Activated CD4-positive, alpha-beta T cell treated with anti-CD3 and anti-CD28 coated beads, Interleukin-2, amount 50 U/mL, for 48 hours (primary cell): ENCODE measurements around the gene NARS2.
"Not testable (repeated sequence)": the region's sequence is repeated elsewhere in the genome, so short reads cannot be mapped to it uniquely, and the experiment has no call there.

Experiments
- DNase-seq, 2 experiments: peaks; one replicate each; pipeline ENCODE4 v3.0.0-alpha.2; 2020

The NARS2 gene, protein sequence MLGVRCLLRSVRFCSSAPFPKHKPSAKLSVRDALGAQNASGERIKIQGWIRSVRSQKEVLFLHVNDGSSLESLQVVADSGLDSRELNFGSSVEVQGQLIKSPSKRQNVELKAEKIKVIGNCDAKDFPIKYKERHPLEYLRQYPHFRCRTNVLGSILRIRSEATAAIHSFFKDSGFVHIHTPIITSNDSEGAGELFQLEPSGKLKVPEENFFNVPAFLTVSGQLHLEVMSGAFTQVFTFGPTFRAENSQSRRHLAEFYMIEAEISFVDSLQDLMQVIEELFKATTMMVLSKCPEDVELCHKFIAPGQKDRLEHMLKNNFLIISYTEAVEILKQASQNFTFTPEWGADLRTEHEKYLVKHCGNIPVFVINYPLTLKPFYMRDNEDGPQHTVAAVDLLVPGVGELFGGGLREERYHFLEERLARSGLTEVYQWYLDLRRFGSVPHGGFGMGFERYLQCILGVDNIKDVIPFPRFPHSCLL

DNA sequence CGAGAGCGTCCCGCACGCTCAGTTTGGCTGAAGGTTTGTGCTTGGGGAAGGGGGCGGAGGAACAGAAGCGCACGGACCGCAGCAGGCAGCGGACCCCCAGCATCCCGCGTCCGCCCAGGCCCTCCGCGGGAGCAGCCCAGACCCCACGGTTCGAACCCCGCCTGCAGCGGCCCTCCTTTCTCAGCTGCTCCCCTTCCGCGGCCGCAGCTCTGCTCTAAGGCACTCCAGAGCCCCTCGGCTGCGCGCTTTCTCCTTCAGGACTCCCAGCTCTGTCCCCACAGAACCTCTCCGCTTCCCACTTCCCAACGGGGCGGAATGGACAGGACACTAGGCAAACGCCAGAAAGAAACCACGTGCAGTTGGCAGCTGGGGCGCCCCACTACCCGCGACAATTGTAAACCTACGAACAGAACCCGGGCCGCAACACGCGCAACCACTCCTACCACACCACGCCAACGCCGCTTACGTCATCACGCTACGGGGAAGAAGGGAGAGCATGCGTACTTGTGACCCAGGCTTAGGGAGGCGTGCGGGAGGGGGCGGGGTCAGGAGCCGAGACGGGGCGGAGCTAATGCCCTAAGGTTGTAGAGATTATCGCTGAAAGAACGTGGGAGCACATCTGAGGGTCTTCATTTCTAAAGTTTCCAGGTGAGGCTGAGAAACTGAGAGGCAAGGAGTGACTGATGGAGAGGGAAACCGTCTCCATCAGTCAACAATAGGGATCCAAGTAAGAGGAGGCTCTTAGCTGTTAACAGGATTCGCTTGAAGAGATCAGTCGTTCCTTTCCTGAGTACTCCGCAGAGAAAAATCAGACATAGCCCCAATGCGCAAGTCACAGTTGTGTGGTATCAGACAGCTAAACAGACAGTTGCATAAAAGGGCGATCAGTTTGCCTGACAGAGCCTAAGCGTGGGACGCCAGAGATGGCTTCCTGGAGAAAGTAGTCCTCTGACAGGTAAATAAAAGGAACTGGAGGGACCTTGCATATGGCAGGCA, at the start of gene NARS2:
NARS2 (minus strand) TSS at position 479 of the 996 bp plus-strand sequence; CDS start at position 103, 376 bp downstream.
- DNase-seq, result peak; percentile 99

DNA sequence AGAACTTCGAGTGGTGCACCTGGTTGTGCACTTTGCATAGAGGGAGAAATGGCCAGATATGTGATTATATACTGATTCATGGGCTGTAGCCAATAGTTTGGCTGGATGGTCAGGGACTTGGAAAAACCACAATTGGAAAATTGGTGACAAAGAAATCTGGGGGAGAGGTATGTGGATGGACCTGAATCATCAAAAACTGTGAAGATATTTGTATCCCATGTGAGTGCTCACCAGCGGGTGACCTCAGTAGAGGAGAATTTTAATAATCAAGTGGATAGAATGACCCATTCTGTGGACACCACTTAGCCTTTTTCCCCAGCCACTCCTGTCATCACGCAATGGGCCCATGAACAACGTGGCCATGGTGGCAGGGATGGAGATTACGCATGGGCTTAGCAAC, 48.0 kb upstream of the NARS2 start:
- no peak for DNase-seq

DNA sequence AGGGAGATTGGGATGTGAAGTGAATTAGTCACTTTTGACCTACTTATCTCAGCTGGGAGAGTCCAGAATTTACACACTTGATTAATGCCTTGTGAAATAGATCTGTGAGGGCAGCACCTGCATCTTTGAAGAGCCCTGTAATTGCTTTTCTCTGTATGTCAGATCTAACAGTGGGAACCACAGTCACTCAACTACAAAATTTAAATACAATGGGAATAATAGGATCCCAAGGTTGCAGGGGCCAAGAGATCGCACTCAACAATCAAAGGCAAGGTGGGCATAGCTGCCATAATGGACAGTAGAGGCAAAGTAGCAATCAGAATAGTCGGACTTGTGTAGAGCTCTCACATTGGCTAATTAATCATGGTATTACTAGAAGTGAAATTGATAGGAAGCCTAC, 45.5 kb upstream of the NARS2 start:
- DNase-seq, result no peak

DNA sequence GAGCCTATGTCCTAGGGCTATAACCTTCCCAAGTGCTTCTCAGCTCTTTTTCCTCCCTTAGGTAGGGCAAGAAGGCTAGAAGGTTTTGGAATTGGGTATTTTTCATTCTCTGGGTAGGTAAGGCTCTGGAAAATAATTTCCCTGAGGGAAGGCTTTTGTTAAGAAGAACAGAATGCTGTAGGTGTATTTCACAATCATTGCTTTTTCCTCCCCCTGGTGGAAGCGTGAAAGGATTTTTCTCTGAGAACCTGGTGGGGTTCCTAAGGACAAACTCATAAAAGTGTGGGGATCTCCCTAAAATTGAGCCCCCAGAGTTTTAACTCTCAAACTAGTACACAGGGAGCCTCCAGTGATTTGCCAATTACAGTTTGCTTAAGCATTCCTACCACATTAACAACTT, 41.1 kb upstream of the NARS2 start:
- no peak for DNase-seq

DNA sequence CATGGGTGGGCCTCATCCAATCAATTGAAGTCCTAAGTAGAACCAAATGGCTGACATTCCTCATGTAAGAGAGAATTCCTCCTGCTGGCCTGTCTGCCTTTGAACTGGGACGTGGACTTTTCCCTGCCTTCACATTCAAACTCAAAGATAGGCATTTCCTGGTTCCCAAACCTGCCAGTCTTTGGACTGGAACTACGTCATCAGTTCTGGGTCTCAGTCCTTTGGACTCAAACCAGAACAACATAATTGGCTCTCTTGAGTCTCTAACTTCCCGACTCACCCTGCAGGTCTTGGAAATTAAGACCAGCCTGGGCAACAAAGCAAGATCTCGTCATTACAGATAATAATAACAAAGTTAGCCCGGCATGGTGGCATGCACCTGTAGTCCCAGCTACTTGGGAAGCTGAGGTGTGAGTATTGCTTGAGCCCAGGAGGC, 38.7 kb upstream of the NARS2 start:
- no peak for DNase-seq

DNA sequence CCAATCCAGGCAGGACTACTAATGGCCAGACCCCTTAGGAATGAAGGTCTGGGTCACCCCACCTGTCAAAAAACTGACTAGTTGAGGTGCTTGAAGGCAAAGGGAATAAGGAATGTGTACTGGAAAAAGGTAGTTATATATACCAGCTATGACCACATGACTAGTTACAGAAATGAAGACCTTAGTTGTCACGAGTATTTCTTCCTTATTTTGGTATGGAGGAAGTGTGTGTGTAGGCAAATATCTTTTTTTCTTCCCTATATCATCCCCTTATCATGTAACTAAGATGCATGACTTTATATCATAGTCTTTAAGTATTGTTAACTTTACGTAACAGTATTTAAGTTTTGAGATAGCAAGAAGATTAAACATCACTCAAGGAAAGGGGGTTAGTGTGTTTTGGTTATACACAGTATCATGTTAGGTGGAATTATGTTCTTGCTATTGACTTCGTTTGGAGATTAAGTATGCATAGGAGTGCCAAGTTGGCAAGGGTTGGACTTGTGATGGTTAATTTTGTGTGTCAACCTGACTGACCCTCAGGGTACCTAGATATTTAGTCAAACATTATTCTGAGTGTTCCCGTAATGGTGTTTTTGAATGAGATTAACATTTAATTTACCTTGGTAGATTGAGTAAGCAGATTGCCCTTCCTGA, 38.2 kb upstream of the NARS2 start:
- DNase-seq, result no peak

DNA sequence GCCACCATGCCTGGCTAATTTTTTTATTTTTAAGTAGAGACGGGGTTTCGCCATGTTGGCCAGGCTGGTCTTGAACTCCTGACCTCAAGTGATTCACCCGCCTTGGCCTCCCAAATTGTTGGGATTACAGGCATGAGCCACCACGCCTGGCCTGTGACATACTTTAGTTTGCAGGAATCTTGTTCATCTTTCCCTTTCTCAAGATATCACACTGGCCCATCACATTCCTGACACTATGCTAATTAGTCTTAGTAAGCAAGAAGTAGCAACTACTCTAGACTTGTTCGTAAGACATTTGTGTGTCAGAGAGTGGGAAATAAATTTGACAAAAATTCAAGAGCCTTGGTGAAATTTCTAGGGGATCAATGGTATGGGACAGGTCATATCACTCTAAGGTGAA, 34.7 kb upstream of the NARS2 start:
- DNase-seq, result not testable (repeated sequence)

DNA sequence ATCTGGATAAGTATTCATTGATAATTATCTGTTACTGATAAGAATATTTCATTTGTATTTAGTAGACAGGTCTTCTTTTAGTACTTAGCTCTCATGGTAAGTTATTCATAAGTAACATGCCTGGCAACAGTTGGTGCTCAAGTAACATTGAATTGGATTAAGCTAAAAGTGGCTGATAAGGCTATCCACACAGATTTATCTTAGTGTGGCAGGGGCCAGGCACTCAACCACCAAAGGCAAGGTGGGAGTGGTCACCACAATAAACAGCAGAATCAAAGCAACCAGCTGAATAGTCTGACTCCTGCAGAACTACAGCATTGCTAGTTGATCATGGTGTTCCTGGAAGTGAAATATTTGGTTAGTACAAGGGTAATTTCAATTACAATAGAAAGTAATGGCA, 33.0 kb upstream of the NARS2 start:
- DNase-seq, result no peak

DNA sequence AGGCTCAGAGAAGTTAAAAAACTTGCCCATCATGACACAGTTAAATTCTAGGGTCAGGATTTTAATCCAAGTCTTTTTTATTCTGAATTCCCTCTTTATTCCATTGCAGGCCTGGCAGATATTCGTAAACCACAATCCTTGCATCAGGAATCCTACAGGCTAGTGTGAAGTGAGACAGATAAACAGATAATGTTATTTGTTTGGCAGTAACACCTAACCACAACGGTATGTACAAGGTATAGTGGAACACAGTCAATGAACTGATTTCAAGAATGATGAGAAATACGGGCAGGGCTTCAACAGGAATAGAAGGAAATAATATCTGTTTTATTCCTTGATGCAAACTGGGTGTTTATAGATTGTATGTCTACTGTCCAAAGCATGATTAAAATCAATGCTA, 32.0 kb upstream of the NARS2 start:
- no peak for DNase-seq

DNA sequence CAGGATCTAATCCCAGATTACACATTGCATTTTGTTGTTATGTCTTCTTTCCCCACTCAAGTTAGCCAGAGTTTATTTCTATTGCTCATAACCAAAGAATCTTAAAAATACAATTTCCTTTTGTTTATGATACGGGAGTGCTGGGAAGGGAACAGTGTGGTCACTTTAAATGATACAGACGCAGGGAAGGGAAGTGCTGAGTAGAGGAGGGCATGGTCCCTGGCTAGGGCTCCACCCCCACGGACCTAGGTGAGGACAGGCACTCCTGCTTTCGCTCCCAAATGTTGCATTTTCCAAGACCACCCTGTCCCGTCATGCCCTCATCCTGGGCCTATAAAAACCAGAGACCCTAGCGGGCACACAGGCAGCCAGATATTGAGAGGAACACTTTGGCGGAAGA, 30.6 kb upstream of the NARS2 start:
- no peak for DNase-seq

DNA sequence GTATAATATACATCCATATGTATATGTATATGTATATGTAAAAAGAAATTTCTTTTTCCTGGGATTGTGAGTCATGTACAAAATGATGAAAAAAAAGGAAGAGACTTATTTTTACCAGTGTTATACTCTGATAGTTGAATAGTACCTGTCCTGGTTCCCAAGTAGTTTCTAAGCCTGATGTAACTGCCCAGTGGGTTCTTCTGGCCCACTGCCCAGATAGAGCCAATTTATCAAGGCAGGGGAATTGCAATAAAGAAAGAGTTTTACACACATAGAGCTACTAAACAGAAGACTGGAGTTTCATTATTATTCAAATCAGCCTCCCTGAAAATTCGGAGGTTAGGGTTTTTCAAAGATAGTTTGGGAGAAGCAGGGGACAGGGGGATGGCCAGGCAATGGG, 29.1 kb upstream of the NARS2 start:
- no peak for DNase-seq

DNA sequence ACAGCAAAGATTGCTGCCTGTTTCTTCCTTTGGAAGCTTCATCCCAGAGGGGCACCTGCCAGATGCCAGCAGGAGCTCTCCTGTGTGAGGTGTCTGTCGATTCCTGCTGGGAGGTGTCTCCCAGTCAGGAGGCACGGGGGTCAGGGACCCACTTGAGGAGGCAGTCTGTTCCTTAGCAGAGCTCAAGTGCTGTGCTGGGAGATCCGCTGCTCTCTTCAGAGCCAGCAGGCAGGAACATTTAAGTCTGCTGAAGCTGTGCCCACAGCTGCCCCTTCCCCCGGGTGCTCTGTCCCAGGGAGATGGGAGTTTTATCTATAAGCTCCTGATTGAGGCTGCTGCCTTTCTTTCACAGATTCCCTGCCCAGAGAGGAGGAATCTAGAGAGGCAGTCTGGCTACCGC, 28.1 kb upstream of the NARS2 start:
- not testable (repeated sequence) for DNase-seq

DNA sequence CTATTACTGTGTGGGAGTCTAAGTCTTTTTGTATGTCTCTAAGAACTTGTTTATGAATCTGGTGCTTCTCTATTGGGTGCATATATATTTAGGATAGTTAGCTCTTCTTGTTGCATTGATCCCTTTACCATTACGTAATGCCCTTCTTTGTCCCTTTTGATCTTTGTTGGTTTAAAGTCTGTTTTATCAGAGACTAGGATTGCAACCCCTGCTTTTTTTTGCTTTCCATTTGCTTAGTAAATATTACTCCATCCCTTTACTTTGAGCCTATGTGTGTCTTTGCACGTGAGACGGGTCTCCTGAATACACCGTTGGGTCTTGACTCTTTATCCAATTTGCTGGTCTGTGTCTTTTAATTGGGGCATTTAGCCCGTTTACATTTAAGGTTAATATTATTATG, 26.4 kb upstream of the NARS2 start:
- DNase-seq, result not testable (repeated sequence)

DNA sequence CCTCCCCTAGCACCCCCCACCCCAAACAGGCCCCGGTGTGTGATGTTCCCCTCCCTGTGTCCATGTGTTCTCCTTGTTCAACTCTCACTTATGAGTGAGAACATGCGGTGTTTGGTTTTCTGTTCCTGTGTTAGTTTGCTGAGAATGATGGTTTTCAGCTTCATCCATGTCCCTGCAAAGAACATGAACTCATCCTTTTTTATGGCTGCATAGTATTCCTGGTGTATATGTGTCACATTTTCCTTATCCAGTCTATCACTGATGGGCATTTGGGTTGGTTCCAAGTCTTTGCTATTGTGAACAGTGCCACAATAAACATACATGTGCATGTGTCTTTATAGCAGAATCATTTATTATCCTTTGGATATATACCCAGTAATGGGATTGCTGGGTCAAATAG, 22.9 kb upstream of the NARS2 start:
- DNase-seq, result not testable (repeated sequence)

DNA sequence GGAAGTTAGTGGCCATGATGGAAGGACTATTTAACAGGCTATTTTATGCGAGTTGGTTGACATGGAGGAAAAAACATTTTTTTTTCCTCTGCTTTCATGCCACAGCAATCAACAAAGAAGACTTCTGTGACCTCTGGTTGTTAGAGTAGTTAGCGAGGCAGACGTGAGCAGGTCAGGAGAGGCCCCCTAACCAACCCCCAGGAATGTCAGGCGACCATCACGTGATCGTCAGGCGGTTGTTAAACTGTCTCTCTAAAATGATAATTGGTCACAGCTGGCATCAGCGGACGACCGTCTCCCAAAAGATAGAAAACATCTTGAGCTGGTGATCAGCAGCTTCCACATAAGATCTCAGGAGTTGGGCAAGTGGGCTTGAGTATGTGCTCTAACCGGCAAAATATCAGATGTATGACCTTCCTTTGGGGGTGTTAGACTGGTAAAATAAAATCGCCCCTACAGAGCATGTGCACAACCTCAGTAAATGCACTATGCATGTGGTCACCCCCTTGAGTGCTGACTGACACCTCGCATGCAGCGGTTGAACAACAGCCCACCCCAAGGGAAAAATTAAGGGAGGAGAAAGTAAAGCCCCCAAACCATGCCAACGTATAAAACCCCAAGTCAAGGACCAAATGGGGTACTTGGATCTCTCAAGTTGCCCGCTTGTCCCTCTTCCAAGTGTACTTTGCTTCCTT, 20.9 kb upstream of the NARS2 start:
- DNase-seq, result no peak

DNA sequence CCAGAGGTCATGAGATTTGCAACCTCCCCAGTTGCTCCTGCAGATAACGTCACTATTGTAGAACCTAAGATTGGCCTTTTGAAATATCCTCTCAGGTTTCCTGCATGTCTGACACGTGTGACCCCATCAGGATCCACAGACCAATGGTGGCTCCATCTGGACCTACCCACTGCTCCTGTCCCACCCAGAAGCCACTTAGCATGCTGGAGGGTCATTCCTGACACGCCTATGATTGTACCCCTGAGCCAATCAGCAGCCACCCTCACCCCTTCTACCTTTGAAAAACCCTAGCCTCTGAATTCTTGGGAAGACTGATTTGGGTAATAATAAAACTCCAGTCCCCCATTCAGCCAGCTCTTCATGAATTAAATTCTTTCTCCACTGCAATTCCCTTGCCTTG, 20.1 kb upstream of the NARS2 start:
- DNase-seq, result no peak

DNA sequence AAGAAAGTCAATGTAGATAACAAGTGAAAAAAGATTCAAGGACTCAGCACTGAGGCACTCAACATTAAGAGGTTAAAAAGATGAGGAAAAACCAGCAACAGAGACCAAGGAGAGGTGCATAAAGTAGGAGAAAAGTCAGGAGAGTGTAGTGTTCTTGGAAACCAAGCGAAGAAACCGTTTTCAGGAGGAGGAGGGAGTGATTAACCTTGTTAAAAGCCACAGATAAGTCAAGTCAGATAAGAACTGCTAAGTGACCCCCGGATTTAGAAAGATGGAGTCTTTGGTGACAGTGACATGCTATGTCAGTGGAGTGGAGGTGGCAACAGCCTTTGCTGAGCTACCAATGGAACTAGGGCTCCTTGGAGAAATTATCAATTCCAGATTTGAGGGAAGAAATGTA, 13.9 kb upstream of the NARS2 start:
- no peak for DNase-seq

DNA sequence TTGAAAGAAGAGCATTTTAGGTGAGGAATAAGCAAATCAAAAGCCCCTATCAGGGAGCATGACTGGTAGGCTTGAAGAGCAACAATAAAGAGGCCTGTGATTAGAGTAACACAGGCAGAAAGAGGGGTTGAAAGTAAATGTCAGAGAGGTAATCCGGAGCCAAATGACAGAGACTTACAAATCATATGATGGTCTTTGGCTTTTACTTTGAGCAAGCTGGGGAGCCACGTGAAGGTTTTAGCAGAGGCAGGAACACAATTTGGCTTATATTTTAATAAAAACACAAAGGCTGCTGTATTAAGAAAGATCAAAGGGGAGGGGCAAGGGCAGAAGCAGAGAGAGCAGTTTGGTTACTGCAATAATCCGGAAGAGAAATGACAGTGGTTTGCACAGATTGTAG, 12.8 kb upstream of the NARS2 start:
- no peak for DNase-seq

DNA sequence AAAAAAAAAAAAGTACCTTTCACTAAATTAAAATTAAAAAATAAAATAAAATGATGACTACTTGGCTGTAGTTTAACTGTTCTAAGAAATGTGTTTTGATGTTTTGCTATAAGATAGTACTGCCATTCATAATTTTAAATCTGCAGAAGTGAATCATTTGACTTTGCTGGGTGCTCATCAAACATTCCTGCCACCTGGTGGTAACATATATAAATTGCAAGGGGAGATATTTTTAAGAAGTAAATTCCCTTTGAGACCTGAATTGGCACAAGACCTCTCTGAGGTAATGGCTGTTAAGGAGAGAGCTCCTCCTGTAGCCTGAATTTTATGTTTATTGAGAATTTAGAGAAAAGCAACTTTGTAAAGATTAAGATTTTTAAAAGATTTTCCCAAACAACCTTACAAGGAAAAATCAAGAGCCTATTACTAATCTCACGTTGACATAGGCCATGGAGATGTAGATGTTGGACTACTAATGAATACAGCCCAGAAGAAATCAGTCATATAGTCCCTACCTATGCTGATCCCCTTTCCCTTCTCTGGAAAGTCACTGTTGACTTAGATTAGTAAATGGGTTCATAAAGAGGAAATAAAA, 11.9 kb upstream of the NARS2 start:
- DNase-seq, result no peak

DNA sequence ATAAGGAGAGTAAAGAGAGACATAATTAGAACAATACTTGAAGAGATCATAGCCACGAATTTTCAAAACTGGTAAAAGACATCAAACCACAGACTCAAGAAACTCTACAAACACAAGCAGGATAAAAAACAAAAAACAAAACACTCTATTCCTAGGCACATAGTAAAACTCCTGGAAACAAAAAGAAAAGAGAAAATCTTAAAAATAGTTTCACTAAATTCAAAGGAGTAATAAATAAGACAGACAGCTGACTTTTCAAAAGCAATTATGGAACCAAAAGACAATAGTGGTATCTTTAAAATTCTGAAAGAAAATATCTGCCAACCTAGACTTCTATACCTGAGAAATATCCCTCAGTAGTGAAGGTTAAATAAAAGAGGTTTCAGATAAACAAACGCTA, 9.2 kb upstream of the NARS2 start:
- no peak for DNase-seq

DNA sequence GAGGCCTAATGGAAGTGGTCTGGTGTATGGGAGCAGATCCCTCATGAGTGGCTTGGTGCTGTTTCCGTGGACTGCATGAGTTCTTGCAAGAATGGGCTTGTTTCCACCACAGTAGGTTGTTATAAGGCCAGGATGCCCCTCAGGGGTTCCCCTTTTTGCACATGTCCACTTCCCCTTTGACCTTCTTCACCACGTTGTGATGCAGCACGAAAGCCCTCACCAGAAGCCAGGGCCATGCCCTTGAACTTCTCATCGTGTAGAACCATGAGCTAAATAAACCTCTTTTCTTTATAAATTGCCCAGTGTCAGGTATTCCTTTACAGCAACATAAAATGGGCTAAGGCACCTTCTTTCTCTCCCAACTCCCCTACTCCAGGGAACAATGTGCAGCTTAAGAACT, 2.8 kb upstream of the NARS2 start:
- DNase-seq, result no peak

DNA sequence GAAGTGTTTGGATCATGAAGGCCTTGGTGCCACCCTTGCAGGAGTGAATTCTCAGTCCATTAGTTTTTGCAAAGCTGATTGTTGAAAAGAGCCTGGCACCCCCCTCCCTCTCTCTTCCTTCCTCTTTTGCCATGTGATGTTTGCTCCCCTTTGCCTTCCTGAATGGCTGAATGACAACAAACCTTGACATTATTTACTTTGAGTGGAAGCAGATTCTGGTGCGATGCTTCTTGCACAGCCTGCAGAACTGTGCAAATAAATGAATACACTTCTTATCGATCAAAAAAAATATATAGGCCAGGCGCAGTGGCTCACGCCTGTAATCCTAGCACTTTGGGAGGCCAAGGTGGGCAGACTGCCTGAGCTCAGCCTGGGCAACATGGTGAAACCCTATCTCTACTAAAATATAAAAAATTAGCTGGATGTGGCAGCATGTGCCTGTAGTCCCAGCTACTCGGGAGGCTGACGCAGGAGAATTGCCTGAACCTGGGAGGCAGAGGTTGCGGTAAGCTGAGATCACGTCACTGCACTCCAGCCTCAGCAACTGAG, 2.0 kb upstream of the NARS2 start:
- DNase-seq, result no peak
